ENCODE results near the gene ILDR2.

- TF ChIP-seq EP300 (IDR thresholded peaks at IDR 0.05) (no peak), CTCF (IDR thresholded peaks at IDR 0.05) (no peak), POLR2A (IDR thresholded peaks at IDR 0.05) (no peak), POLR2AphosphoS5 (IDR thresholded peaks at IDR 0.05) (no peak)
These were observed 61.2 kb downstream of the ILDR2 start for GRCh38 chr1:166914111-166914510.

All from gastroesophageal sphincter (tissue), 3 donors.